ENCODE results near the gene ALOX15. TPM values are rescaled to one million over a fixed set of nuclear protein-coding genes. Genes with fewer than 3 reads are reported as not detected.

ALOX15 gene
- total and polyA plus RNA-seq, 10 of the 15 experiments (the other 5 are each of a cell fraction or from before 2014, with no cell fraction given), result 0.05 to 1.0 (median 0.24) TPM

GRCh38 chr17:4584917-4585637 is 56.4 kb downstream of the ALOX15 start:
- SMC1A ChIA-PET (ENCODE audit: uncharacterized antibody, unreplicated experiment), result no interaction called here
- no peak overlapping the region for H3K27ac ChIP-seq (ENCODE audit: control insufficient read depth, insufficient read depth)
- CTCF ChIA-PET, result no interaction called here
- FAIRE-seq (no peak), DNase-seq (ENCODE audit: low read depth, low spot score) (no peak), ATAC-seq (no peak)
- POLR2A ChIA-PET, result no interaction called here
- H3K36me3 ChIP-seq (ENCODE audit: control insufficient read depth in 2 of 2, insufficient read depth in 2 of 2, low read length in 1 of 2), result no peaks in the 10 kb centered on the region
- TF ChIP-seq SUZ12 (IDR thresholded peaks at IDR 0.05; ENCODE audit: unreplicated experiment) (peak; percentile 13), BCL3 (IDR thresholded peaks at IDR 0.05; ENCODE audit: borderline replicate concordance, insufficient read depth, low read depth, low read length, poor library complexity, severe bottlenecking) (no peak), HDAC6 (IDR thresholded peaks at IDR 0.05; ENCODE audit: unreplicated experiment) (peak; percentile 28)
- no peaks in the 10 kb centered on the region; the same call in none of the 2 replicates for H4K20me1 ChIP-seq (ENCODE audit: control insufficient read depth, insufficient read depth)
- H3K79me2 ChIP-seq (ENCODE audit: control insufficient read depth, insufficient read depth, low read length), result no peaks in the 10 kb centered on the region
- no TSS peak for BruUV-seq (replicated peaks)
- 44% methylated on average over 40 of the region's 57 CpGs for WGBS (ENCODE audit: insufficient coverage, insufficient replicate concordance, low lambda C conversion rate, missing lambda C conversion rate)
- intact Hi-C loops (cut with micrococcal nuclease; ENCODE audit: unreplicated experiment), result no loop called here
- no peak overlapping the region for H3K4me2 ChIP-seq (ENCODE audit: control insufficient read depth, insufficient read depth)
- H3K27me3 ChIP-seq (replicated peaks in 1 of 2; ENCODE audit: control insufficient read depth in 2 of 2, insufficient read depth in 2 of 2, low read length in 1 of 2), result peaks cover 8% of the 10 kb centered on the region in 2 experiments
- no peaks in the 10 kb centered on the region; the same call in 2 of the 3 replicates for H3K9me3 ChIP-seq (replicated peaks; ENCODE audit: control insufficient read depth, insufficient read depth, low read length)
- in situ Hi-C loops (cut with MboI), result no loop called here
- RAD21 ChIA-PET (ENCODE audit: unreplicated experiment), result no interaction called here
- H2AFZ ChIP-seq (ENCODE audit: control insufficient read depth, low read depth, low read length), result no peak overlapping the region
- no peak overlapping the region for H3K9ac ChIP-seq (ENCODE audit: control insufficient read depth, insufficient read depth, low read length)
- no peak overlapping the region for H3K4me3 ChIP-seq
- H3K4me1 ChIP-seq (ENCODE audit: control insufficient read depth, insufficient read depth, low read length), result no peaks in the 10 kb centered on the region
